ENCODE measurements around the gene TMEM163.
A peak's percentile ranks its signal among the peaks of the same experiment; 100 is the strongest.
"Not testable (repeated sequence)": the region's sequence is repeated elsewhere in the genome, so short reads cannot be mapped to it uniquely, and the experiment has no call there.

The TMEM163 gene

DNA sequence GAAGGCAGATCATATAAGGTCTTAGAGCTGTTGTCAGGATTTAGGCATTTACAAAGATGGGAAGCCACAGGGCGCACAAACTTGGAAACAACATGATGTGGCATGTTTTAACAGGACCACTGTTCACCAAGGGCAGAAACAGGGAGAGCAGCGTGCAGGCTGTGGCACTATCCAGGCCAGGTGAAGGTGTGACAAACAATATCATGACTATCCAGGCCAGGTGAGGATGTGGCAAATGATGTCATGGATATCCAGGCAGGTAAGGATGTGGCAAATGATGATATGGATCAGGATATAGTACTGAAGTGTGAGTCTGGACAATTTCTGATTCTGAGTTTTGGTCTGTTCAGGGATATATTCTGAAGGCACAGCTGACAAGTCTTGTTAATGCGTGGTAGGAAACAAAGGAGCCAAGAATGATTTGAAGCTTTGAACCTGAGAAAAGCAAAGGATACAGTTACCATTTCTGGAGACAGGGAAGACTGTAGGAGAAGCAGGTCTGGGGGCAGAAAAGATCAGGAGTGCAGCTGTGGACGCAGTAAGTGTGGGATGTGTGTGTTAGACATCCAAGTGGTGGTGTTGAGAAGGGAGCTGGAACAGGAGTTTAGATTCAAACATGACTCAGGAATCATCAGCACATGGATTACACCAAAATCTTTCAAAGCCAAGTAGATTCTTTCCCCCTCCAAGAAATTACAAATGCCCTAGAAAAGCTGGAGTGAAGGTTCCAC is 205.9 kb downstream of the TMEM163 start:
- DNase-seq: no peak

- peak; percentile 93 for DNase-seq
These were observed 210.4 kb downstream of the TMEM163 start for GRCh38 chr2:134508391-134508790.

GRCh38 chr2:134507697-134508096 is 211.1 kb downstream of the TMEM163 start:
- no peak for DNase-seq

DNA sequence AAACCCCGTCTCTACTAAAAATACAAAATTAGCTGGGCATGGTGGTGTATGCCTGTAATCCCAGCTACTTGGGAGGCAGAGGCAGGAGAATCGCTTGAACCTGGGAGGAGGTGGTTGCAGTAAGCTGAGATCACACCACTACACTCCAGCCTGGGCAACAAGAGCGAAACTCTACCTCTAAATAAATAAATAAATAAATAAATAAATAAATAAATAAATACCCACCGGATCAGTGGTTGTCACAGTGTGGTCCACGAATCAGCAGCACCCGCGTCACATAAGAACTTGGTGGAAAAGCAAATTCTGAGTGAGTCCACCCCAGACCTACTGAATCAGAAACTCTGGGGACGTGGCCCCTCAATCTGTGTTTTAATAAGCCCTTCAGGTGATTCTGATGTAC is 211.6 kb downstream of the TMEM163 start:
- not testable (repeated sequence) for DNase-seq

DNA sequence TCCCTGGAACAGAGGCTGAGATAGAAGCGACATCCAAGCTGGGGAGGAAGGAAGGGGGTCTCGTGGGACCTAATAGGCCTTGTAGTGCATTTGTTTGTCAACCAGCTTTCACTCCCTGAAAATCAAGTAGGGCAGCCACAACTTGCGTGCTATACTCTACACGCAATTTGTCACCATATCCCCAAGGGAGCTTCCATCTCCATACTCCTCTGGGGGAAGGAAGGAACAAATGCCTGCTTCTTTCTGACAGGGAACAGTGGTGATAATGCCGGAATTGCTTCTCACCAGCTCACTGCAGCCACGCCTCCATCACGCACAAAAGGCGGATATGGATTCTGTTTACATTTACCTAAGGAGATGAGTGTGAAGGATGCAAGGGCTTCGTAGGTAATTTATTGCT is 213.4 kb downstream of the TMEM163 start:
- no peak for DNase-seq

DNA sequence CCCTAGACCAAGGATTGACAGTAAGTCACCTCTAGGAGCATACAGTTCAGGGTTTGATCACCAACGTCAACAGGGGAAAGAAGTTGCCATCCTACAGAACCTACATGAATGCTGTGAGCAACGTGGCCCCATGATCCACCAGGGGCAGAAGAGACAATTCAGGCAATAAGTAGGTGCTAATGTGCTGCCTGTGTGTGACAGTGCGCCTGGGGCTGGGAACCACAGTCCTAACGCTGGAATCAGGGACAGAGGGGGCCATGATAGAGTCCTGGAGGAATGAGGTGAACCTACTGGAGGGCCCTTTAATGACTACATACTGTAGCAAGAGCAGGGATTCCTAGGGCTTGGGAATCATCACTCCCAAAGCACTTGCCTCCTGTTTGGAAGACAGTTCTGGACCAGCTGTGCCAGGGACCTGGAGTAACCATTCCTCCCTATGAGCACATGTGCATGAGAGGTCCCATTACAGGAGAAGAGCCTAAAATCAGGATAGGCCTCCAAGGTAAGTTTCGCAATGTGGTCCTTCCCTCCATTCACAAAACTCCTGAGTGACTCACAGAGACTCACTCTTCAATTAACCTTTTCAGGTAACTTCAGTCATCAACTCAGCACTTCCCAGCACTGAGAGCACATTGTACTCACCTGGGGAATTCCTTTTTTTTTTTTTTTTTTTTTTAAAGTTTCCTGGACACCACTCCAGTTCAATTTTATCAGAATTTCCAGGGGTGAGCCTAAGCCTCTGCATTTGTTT is 214.0 kb downstream of the TMEM163 start:
- DNase-seq: no peak

- no peak for DNase-seq
These were observed 216.7 kb downstream of the TMEM163 start for GRCh38 chr2:134502104-134502503.

- no peak for DNase-seq
These were observed 217.2 kb downstream of the TMEM163 start for GRCh38 chr2:134501476-134502091.

DNA sequence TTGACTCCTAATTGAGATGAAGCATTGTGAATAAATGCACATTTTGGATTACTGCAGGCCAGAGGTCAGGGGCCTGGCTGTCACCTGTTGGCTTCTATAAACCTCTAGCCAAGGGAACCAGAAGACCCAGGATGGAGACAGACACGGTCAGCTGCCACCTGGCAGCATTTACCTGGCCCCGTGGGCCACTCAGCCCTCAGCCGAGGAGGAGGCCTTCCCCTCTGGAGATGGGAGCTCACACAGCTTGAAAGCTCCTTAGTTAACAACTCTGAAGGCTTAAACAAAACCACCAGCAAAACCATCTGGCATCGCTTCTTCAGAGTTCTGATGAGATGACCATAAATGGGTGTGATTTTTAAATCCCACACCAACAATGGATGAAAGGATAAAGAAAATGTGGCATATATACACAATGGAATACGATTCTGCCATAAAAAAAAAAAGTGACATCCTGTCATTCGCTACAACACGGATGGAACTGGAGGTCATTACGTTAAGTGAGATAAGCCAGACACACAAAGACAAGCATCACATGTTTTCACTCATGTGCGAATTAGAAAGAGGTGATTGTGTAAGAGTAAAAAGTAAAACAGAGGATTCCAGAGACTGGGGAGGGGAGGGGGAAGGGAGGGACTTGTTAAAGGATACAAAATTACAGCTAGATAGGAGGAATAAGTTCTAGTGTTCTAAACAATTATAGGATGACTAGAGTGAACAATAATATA is 218.4 kb downstream of the TMEM163 start:
- DNase-seq: no peak

GRCh38 chr2:134499307-134499926 is 219.4 kb downstream of the TMEM163 start:
- no peak for DNase-seq

DNA sequence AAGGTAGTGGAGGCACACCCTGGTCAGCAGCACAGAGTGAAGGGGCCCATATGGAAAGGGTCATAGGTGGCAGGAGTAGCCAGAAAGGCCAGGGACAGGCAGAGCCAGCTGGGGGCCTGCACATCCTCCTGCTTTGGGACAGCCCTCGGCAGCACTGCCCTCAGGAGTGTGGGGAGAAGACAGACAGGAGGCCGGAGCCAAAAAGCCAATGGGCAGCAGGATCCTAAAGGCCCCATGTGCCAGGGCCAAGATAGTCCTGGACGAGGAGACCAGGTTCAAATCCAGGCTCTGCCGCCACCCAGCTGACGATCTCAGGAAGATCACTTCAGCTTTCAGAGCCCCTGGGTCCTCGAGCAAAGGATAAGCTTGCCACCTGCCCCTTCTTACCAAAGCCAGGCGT is 220.1 kb downstream of the TMEM163 start:
- no peak for DNase-seq

GRCh38 chr2:134493797-134494196 is 225.0 kb downstream of the TMEM163 start:
- DNase-seq: no peak

GRCh38 chr2:134491771-134492441 is 226.9 kb downstream of the TMEM163 start:
- peak; percentile 90 for DNase-seq

DNA sequence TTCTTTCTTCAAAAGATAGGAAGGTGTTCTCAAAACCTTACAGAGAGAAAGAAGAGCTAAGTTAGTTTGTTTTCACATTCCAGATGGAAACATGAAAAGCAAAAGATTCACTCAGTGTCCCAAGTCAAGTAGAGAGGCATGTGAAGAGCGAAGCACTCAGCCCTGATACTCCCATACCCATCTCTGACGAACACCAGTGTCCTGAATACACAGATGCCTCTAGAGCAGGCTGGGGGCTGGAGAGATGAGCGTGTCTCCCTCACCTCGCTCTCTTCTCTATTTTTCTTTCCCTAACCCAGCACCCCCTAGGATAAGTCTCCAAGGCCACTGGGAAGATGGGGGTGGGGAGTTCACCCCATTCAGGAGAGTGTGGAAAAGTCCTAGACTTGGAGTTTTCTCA is 227.8 kb downstream of the TMEM163 start:
- DNase-seq: no peak

- DNase-seq: no peak
These were observed 228.2 kb downstream of the TMEM163 start for GRCh38 chr2:134490559-134490958.

GRCh38 chr2:134489732-134490384 is 228.9 kb downstream of the TMEM163 start:
- no peak for DNase-seq

GRCh38 chr2:134482766-134483340 is 235.9 kb downstream of the TMEM163 start:
- DNase-seq: no peak

- no peak for DNase-seq
These were observed 236.6 kb downstream of the TMEM163 start for GRCh38 chr2:134482131-134482723.

GRCh38 chr2:134479696-134480330 is 239.0 kb downstream of the TMEM163 start:
- no peak for DNase-seq

DNA sequence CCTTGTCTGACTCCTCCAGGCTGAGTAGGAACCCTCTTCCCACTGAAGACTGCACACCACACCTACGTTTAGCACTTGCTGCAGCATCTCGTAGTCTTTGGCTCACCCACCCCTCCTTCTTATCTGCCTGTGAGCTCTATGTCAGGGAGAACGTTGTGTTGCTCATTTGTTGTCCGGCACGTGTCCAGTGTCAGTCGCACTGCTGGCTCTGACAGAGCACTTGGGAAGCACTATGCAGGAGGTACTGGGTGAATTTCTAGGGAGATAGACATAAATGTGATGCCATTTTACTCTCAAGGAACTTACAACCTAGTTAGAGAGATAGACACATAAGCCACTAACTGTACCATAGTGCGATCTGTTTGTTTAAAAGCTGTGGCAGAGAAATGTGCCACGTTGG is 241.8 kb downstream of the TMEM163 start:
- not testable (repeated sequence) for DNase-seq
